ENCODE data around the gene TWF2.
A peak's percentile ranks its signal among the peaks of the same experiment; 100 is the strongest.

The TWF2 gene

DNA sequence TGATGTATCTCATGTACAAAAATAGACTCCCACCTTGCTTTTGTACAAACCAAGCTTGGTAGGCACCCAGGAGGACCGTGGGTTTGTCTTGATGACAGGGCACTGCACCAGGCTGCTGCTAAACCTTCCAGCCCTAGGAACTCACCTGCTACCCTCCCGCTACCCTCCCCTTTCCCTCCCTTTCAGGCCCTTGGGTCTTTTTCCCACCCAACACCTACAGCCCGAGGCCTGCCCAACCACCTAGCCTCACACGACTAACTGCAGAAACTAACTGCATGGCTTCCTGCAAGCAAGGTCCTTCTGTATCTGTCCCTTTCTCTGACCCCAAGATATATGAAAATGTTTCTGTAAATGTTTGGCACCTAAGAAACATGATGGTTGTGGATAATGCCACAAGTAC is 17.7 kb upstream of the TWF2 start:
- no peak for DNase-seq

DNA sequence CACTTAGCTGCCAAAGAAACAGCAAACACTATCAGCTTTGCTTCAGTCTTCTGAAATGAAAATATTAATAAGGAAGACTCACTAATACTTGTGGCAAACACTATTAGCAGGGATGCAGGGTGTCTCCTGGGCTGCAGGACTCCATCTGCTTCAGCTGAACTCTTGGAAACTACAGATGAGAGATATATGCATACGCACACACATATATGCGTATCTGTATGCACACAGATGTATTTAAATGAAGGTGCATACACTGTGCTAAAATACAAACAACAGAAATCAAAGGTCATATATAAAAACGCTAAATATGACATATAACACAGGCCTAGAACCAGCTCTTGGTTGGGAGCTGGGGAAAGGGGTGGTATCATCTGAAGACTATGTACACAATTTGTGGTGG is 17.2 kb upstream of the TWF2 start:
- no peak for DNase-seq

DNA sequence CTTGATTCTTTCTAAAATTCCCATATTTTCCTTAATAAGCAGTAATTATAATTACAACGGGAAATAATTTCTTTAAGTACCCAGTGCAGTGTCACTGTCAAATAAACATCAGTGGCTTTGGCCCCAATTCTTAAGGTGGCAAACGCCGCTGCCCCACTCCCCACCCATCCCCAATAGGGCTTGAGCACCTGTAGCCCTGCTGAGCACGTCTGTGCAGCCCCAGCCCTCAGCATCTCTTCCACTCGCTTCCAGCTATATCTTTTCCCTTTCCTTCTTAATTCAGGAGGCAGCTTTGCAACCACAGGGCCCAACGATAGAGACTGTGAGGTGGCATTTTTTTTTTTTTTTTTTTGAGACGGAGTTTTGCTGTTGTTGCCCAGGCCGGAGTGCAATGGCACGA is 15.7 kb upstream of the TWF2 start:
- DNase-seq, result no peak

DNA sequence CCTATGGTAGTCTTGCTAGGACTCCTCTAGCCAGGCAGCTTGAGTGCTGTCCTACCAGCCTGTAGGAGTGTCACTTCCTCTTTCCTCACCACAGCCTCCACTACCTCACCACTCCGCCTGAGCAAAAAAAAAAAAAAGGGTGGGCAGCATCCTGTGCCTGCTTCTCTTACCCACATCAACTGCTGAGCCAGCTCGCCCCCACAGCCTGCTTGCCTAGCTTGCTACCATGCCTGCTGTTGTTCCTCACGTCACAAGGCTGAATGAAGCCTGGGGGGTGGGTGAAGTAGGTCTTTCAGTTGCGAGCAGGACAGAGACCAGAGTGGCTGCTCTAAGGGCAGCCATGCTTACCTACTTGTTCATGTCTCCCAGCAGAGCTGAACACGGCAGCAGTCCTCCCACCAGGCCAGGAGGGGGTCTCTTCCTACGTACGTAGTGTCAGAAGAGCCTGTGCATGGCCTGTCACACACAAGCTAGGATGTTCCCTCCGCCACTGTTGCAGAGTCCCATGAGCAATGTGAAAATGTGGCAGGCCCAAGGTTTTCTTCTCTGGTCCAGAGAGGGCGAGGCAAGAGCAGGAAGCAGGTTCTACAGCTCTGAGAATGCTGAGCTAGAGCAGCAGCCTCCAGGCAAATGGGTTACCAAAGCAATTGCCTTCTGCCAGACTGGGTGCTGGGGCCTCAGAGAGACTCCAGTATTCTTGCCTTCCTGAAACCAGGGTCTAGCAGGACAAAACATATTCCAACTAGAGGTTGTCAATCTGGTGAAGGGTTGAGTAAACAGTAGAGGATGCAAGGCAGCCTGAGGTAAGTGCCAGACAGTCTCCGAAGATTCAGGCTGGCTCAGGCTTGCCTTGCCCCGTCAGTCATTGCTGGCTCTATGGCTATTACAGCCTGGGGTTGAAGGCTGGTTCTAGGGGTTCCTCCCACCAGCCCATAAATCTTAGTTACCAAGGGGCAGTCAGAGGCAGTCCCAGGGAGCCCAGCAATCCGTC is 14.7 kb upstream of the TWF2 start:
- peak; percentile 93 to 96 (median 95) for DNase-seq

DNA sequence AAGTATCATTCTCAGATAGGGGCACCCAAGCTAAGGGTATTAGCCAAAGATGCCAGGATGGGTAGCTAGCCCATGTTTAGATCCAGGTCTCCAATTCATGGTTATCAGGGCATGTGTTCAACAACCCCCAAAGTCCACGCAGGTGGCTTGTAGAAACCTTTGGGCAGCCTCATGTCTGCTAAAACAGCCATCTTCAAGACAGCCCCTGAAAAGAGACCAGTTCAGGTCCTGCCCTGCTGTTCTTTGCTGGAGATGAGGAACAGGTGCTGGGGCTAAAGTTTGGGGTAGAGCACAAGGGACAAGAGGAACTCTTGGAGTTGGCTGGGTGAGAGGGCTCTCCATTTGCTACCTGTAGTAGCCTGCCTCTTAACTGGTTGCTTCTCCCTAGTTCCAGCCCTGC is 11.2 kb upstream of the TWF2 start:
- no peak for DNase-seq

DNA sequence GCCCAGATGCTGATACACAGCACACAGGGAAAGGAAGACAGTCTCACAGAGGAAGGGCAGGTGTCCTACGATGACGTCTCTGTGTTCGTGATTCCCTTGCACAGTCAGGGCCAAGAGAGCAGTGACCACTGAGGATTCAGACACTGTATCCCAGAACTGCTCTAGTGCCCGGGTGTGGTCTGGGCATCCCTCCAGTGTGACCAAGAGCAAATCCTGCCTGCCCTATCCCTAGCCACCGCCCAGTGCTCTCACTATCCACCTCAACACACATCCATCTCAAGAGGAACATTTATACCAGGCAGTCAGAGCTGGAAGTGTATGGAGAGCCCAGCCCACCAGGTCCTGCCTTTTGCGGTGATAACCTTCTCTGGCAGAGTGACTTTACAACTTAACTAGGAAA is 10.7 kb upstream of the TWF2 start:
- DNase-seq, result no peak

DNA sequence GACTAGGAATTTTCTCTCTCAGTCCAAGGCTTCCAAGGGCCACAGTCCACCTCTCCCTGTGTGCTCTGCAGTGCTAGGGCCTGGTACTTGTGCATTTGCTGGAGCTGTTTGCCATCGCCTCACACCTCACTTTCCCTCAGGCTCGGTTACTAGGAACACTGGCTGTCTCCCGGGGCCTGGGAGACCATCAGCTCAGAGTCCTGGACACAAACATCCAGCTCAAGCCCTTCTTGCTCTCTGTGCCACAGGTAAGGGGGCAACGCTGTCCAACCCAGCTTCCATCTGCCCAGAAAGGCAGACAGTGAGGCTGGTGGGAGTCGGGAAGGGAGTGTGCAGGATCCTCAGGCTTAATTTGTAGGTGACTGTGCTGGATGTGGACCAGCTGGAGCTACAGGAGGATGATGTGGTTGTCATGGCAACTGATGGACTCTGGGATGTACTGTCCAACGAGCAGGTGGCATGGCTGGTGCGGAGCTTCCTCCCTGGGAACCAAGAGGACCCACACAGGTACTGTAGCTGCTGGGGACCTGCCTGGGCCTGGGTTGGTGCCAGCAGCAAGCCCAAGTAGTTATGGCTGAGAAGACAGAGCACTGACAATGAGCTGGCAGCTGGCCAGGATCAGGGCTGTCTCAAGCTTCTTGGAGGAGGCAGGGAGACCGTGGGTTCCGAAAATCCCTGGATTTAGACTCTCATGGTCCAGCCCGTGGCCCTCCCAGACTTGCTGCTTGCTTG is 10.0 kb upstream of the TWF2 start:
- DNase-seq, result no peak

DNA sequence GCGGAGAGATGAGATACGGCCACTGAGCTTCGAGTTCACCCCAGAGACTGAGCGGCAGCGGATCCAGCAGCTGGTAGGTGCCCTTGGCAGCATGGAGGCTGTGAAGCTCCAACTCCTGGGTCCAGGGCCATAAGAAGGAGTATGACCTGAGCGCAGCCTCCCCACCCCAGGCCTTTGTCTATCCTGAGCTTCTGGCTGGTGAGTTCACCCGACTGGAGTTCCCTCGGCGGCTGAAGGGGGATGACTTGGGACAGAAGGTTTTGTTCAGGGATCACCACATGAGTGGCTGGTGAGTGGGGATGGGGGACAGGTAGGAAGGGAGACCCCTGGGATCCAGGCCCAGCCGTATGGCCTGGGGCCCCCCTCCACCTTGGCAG is 9.2 kb upstream of the TWF2 start:
- DNase-seq, result no peak

DNA sequence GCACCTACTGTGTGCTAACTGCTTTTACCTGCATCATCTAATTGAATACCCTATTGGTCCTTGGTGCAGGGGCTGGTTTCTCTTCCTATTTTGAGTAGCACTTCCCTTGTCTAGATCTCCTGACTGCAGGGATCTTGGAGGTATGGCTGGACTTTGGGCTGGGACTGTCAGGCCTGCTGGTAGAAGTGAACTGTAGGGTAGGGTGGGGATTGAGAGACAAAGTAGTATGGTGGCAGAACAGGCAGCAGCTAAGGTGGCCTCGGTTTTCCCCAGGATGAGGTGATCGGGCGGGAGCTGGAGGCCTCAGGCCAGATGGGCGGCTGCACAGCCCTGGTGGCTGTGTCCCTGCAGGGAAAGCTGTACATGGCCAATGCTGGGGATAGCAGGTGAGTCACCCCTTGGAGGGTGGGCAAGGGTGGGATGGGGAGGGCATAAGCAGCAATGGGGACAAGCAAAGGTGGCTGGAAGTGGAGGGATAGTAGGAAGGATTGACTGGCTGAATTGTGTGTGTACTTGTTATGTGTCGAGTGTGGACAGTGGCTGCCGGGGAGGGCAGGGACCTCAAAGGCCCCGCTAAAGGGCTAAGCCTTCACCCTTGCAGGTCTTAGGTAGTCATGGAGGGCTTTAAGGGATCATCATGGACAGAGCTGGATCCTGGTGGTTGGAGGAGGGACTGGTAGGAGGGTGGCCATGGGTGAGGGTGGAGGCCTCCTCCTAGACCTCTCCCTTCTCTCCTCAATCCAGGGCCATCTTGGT is 8.6 kb upstream of the TWF2 start:
- DNase-seq, result peak in 2 of 3 donors; percentile 21 to 41

DNA sequence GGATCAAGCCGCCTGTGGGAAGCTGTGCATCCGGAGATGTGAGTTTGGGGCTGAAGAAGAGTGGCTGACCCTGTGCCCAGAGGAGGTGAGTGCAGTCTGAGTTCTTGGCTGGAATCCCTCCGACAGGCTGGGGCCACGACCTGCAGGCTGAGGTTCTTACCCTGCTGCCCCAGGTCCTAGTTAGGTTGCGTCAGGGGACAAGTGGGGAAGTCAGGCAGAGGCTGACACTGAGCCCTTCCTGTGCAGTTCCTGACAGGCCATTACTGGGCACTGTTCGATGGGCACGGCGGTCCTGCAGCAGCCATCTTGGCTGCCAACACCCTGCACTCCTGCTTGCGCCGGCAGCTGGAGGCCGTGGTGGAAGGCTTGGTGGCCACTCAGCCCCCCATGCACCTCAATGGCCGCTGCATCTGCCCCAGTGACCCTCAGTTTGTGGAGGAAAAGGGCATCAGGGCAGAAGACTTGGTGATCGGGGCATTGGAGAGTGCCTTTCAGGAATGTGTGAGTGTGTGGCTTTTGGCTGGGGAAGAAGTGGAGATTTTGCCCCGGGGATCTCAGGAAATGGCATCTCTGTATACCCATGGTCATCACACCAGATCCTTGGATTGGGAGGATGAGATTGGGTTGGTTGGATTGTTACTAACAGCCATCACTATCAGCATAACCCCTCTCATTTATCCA is 7.9 kb upstream of the TWF2 start:
- DNase-seq, result peak; percentile 60 to 74 (median 65)

DNA sequence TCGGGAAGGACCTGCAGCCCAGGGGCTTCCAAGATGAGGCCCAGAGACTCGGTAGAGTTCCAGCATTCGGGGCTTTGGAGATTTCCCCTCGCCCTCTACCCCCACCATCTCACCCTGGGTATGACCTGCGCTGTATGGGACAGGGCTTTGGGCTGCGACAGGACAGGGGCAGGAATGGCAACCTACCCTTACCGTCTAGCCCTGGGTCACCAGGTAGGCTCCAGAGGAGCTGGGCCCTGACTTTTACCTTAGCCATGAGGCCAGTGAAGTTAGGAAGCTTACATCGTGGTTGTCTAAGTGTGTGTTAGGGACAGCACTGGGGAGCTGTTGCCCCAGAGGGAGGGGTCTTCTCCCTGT is 7.3 kb upstream of the TWF2 start:
- no peak for DNase-seq

DNA sequence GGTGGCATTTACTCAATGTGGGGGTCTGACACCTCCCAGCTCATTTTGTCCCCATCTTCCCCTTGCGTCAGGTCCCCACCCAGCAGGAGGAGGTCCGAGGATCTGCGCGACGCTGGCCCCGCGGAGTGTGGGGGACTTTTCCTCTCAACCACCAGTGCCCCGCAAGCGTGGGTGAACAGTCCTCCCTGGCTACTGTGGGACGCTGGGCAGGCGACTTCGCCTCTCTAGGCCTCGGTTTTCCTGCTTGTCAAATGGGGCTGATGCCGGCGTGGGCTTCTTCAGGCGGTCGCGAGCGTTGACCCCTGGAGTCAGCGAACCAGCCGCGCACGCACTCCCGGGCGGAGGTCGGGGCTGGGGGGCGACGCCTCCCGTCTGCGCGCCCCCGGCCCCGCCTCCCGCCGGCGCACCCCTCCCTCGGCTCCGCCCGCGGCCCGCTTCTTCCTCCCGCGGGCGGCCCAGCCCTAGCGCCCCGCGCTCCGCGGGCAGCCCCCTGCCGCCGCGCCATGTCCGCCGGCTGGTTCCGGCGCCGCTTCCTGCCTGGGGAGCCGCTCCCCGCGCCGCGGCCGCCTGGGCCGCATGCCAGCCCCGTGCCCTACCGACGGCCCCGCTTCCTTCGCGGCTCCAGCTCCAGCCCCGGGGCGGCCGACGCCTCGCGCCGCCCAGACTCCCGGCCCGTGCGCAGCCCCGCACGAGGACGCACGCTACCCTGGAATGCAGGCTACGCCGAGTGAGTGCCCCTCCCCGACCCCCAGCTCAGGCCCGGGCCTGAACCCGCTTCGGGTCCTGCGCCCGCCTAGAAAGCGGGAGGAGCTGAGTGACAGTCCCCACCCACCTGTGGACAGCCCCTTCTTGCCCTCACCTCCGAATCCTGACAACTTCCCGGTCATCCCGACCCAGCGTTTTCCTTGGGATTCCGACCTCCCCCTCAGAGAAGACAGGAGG is 6.6 kb upstream of the TWF2 start, which contains the start of gene PPM1M:
TSS of gene PPM1M (plus strand) at position 438 of the 942 bp plus-strand sequence. CDS start at position 504, 66 bp downstream.
- DNase-seq, result peak; percentile 64 to 77 (median 69)

DNA sequence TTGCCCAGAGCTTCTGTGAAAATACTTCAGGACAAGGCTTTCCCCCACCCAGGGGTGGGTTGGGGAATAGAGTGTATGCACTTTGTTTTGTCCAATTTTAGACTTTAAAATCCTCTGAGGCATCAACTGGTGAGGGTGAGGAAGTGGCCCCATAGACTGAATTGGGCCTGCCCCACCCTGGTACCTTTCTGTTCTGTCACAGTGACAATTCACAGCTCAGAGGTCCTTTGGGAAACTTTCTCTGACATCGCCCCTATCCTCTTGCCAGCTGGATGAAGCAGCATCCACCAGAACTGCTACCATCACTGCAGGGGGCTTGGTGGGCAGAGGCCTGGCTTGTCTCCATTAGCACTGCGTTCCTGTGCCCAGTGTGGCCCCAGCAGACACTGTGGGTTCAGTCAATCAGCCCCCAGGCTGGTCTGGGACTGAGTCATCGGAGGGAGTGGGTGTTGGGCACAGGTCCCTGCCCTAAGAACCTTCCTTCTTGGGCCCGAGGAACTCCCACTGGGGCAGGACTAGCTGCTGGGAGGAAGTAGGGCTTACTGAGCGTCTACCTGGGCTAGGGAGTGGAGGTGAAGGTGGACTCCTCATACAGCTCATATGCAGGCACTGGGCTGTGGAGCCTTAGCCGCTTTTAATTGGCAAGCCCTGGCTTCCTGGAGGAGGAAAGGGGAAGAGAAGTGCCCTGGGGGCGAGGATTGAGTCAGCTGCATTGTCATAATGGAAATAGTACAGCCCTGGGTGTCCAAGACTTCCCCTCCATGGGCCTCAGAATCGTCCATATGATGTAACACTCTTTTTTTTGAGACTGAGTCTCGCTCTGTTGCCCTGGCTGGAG is 5.1 kb upstream of the TWF2 start:
- DNase-seq, result peak; percentile 94 to 98 (median 96)

DNA sequence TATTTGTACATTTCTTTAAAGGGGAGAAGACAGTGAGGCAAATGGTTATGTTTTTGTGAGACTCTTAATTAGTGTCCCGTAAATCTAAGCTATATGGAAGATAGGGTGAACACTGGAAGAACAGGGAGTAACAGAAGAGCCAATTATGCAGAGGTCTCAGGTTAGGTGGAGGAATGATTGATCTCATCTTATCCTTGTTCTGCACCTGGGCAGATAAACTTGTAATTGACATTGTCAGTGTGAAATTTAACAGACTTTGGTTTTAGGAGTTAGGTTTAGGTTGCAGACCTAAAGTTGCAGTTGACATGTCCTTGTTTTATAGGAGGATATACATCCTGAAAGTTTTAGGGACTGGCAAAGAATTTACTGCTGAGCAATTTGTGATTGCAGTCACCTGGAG is 3.1 kb upstream of the TWF2 start:
- no peak for DNase-seq

DNA sequence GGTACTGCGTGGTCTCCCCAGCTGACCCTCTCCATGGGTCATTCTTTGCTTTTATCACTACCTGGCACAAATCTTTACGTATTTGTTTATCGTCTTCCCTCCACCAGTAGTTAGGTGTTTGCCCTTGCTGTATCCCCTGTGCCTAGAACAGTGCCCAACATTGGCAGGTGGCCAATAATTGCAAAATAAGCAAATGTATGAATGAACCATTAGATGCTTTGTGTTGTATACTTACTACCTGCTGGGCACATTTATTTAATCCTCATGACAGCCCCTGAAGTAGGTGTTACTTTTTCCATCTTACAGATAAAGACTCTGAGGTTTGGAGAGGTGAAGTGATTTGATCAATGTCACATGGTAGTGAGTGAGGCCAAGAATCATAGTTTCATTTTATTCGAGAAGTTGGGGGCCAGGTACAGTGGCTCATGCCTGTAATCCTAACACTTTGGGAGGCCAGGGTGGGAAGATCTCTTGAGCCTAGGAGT is 2.0 kb upstream of the TWF2 start:
- DNase-seq, result no peak

DNA sequence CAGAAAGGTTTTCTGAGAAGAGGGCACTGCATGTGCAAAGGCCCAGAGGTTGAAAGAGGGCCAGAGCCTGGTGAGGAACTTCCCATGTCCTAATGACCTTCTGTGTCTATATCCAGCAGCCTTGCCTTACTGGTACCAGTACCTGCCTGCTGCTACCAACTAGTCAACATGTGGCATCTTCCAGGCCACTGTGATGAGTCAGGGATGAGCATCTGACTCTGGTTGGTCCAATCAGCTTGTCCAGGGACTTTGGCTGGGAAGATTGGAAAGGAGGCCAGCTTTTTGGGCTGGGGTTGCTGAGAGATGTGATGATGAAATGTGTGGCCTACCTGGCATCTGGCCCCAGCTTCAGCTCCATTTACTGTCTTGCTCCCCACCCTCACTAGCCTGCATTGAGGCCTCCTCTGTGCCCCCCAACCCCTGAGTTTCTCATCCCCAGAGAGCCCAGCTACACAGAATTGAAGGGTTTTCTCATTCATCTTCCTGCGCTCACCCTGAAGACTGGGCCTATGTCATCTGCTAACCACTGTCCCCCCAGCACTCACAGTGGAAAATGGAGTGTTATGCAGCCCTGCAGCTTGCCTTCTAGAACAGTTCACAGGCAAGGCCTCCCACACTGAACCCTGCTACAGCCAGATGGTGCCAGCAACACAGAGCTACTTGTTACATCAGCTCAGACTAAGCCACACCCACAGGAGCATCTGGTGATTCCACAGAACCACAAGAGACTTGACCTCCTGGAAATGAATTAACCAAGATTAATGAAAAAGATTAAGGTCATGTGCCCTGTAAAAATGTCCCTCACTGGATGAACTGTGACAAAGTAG is 1.3 kb upstream of the TWF2 start:
- peak; percentile 77 to 82 (median 78) for DNase-seq

DNA sequence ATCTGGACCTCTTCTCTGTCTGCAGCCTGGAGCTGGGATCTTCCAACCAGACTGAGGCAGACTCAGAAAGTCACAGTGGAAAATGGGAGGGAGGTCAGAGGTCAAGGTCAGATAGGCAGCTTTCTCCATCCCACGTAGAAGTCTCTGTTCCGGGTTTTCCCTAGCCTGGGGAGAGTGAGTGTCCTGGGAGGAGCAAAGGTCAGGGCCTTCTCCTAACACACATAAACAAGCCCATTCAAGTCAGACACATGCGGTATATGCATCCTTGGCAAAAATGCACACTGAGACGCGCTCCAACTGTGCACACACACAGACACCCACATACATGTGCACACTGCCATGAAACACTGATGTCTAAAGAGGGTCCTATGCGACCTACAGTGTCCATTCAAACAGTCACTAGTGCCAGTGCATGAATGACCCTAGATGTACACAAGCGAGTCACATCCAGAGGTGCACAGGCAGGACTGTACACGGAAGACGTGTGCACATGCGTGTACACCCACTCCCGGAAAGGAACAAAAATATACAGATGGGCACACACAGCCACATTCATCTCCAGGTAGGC is 681 bp downstream of the TWF2 start:
- peak; percentile 75 to 78 (median 78) for DNase-seq

DNA sequence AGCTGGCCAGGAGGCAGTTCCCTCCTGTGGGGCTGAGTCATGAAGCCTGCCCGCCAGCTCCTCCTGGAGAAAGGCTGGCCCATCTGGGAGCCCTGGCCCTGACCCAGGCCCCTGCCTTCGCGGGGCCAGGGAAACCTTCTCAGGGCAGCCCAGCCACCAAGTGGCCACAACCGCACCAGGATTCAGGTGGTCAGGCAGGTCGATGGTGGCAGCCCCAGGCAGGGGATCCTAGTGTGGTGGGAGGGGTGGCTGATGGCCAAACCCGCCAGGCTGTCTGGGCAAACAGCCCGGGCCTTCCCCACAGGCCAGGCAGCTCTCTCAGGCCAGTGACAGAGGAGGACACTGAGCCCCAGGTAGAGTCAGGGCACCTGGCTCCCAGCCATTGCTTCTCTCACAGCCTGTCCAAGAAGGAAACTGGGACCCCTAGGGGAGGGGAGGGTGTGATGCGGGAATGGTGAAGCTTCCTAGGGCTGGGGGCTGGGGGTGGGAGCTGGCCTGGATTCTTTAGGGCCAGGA is 1.2 kb downstream of the TWF2 start:
- DNase-seq, result peak; percentile 86 to 89 (median 88)
